Stomach (tissue), 4 donors: ENCODE results near the gene IBA57.
"Not testable (repeated sequence)": the region's sequence is repeated elsewhere in the genome, so short reads cannot be mapped to it uniquely, and the experiment has no call there.

ENCODE experiments used
- EP300 ChIP-seq: sonication (generic); formaldehyde crosslinking; IDR thresholded peaks from one replicate; pipeline ENCODE4 v1.6.1; 2017; ENCODE audit warnings: antibody characterized with exemption
- POLR2A ChIP-seq, 4 donors: fragments of 450-650 bp; IDR thresholded peaks; one replicate each; pipeline ENCODE4 v1.6.1; 2016; ENCODE audit warnings: antibody characterized with exemption in 4 of 4, control low read depth in 2 of 4, mild to moderate bottlenecking in 1 of 4, moderate library complexity in 1 of 4
- POLR2AphosphoS5 ChIP-seq, 3 donors: sonication (generic); formaldehyde crosslinking; IDR thresholded peaks; one replicate each; pipeline ENCODE4 v1.6.1; 2016; ENCODE audit warnings: antibody characterized with exemption in 3 of 3
- TF ChIP-seq, protein P1 (sequence below), 7 experiments: fragments of 450-650 bp in 4 of 7; fragments of 200-600 bp in 3 of 7; sonication (generic) in 3 of 7; IDR thresholded peaks; one replicate each; pipeline ENCODE4 v1.5.1; 2016 to 2019; ENCODE audit warnings: antibody characterized with exemption in 7 of 7, control low read depth in 2 of 7, mild to moderate bottlenecking in 1 of 7

DNA sequence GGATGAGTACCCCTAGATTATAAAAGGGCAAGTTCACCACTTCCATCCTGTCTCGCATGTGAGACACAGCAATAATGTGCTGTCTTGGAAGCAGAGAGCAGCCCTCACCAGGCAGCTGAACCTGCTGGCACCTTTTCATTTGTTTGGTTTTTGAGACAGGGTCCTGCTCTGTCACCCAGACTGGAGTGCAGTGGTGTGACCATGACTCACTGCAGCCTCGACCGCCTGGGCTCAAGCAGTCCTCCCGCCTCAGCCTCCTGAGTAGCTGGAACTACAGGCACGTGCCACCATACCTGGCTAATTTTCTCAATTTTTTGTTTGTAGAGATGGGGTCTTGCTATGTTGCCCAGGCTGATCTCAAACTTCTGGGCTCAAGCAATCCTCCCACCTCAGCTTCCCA is 62.5 kb downstream of the IBA57 start:
- TF ChIP-seq, protein P1, sequence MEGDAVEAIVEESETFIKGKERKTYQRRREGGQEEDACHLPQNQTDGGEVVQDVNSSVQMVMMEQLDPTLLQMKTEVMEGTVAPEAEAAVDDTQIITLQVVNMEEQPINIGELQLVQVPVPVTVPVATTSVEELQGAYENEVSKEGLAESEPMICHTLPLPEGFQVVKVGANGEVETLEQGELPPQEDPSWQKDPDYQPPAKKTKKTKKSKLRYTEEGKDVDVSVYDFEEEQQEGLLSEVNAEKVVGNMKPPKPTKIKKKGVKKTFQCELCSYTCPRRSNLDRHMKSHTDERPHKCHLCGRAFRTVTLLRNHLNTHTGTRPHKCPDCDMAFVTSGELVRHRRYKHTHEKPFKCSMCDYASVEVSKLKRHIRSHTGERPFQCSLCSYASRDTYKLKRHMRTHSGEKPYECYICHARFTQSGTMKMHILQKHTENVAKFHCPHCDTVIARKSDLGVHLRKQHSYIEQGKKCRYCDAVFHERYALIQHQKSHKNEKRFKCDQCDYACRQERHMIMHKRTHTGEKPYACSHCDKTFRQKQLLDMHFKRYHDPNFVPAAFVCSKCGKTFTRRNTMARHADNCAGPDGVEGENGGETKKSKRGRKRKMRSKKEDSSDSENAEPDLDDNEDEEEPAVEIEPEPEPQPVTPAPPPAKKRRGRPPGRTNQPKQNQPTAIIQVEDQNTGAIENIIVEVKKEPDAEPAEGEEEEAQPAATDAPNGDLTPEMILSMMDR (IDR thresholded peaks at IDR 0.05) = not testable (repeated sequence)
- not testable (repeated sequence) for TF ChIP-seq POLR2A (IDR thresholded peaks at IDR 0.05); EP300; POLR2AphosphoS5 (IDR thresholded peaks at IDR 0.05)
